NCI-H1436 (cell line): ENCODE results near the gene SLC25A38.

ENCODE experiments used
- DNase-seq: peaks from one replicate; lab custom pipeline; 2025; lab: John Stamatoyannopoulos, UW

SLC25A38 gene

GRCh38 chr3:39434574-39434973 lies 51.4 kb downstream of the SLC25A38 start:
- no peak for DNase-seq

- DNase-seq: no peak
Measured at GRCh38 chr3:39435006-39435748, 52.0 kb downstream of the SLC25A38 start.

GRCh38 chr3:39438880-39439279 lies 55.7 kb downstream of the SLC25A38 start:
- DNase-seq: no peak

GRCh38 chr3:39440316-39440715 lies 57.1 kb downstream of the SLC25A38 start:
- no peak for DNase-seq

GRCh38 chr3:39443530-39443929 lies 60.4 kb downstream of the SLC25A38 start:
- DNase-seq: no peak

- DNase-seq: no peak
Measured at GRCh38 chr3:39445927-39446326, 62.8 kb downstream of the SLC25A38 start.

- no peak for DNase-seq
Measured at GRCh38 chr3:39446444-39446843, 63.3 kb downstream of the SLC25A38 start.
